ENCODE measurements around the gene CMYA5. TPM values are rescaled to one million over a fixed set of nuclear protein-coding genes. Genes with fewer than 3 reads are reported as not detected.
A peak's percentile ranks its signal among the peaks of the same experiment; 100 is the strongest.
"Not testable (repeated sequence)": the region's sequence is repeated elsewhere in the genome, so short reads cannot be mapped to it uniquely, and the experiment has no call there.

Gene CMYA5
- total RNA-seq, 1 donor from 2014 or later, result 886 TPM

- DNase-seq (ENCODE audit: missing footprints) (no peak), ATAC-seq (no peak)
- intact Hi-C loops (cut with DNase I), result no loop called here
Measured at GRCh38 chr5:79736528-79737514, 47.2 kb downstream of the CMYA5 start.

GRCh38 chr5:79738349-79738748, 48.7 kb downstream of the CMYA5 start:
- ATAC-seq (no peak), DNase-seq (ENCODE audit: missing footprints) (no peak)
- intact Hi-C loops (cut with DNase I), result no loop called here

- intact Hi-C loops (cut with DNase I), result loop anchor here (5.0 kb wide), 1 partner anchor 50 kb away; no protein-coding TSS in a partner anchor
- ATAC-seq (no peak), DNase-seq (ENCODE audit: missing footprints) (no peak)
Measured at GRCh38 chr5:79742549-79743136, 53.0 kb downstream of the CMYA5 start.

- peak; percentile 96 for ATAC-seq
Measured at GRCh38 chr5:79743846-79744605, 54.4 kb downstream of the CMYA5 start.

GRCh38 chr5:79745255-79745654, 55.6 kb downstream of the CMYA5 start:
- no peak for ATAC-seq
- intact Hi-C loops (cut with DNase I), result no loop called here
- no peak for DNase-seq (ENCODE audit: missing footprints)

More at GRCh38 chr5:79743846-79744605, 54.4 kb downstream of the CMYA5 start:
- no peak for DNase-seq (ENCODE audit: missing footprints)
- intact Hi-C loops (cut with DNase I), result loop anchor here (5.0 kb wide), 1 partner anchor 52 kb away; no protein-coding TSS in a partner anchor

- ATAC-seq (no peak), DNase-seq (ENCODE audit: missing footprints) (no peak)
- intact Hi-C loops (cut with DNase I), result no loop called here
Measured at GRCh38 chr5:79746642-79747569, 57.3 kb downstream of the CMYA5 start.

GRCh38 chr5:79750611-79751510, 61.2 kb downstream of the CMYA5 start:
- ATAC-seq (peak; percentile 39), DNase-seq (ENCODE audit: missing footprints) (no peak)
- intact Hi-C loops (cut with DNase I), result no loop called here

- DNase-seq (ENCODE audit: missing footprints) (no peak), ATAC-seq (no peak)
- intact Hi-C loops (cut with DNase I), result no loop called here
Measured at GRCh38 chr5:79753092-79753491, 63.5 kb downstream of the CMYA5 start.

- intact Hi-C loops (cut with DNase I), result no loop called here
- DNase-seq (ENCODE audit: missing footprints), result no peak
- no peak for ATAC-seq
Measured at GRCh38 chr5:79753877-79754645, 64.4 kb downstream of the CMYA5 start.

GRCh38 chr5:79754865-79755555, 65.4 kb downstream of the CMYA5 start:
- ATAC-seq, result no peak
- intact Hi-C loops (cut with DNase I), result no loop called here
- DNase-seq (ENCODE audit: missing footprints), result no peak

- no peak for DNase-seq (ENCODE audit: missing footprints)
- ATAC-seq, result no peak
- intact Hi-C loops (cut with DNase I), result no loop called here
Measured at GRCh38 chr5:79756076-79756475, 66.4 kb downstream of the CMYA5 start.

GRCh38 chr5:79759436-79759835, 69.8 kb downstream of the CMYA5 start:
- ATAC-seq (no peak), DNase-seq (ENCODE audit: missing footprints) (no peak)
- intact Hi-C loops (cut with DNase I), result no loop called here

- ATAC-seq (no peak), DNase-seq (ENCODE audit: missing footprints) (no peak)
- intact Hi-C loops (cut with DNase I), result no loop called here
Measured at GRCh38 chr5:79759848-79760247, 70.2 kb downstream of the CMYA5 start.

- intact Hi-C loops (cut with DNase I), result no loop called here
- no peak for DNase-seq (ENCODE audit: missing footprints)
- ATAC-seq, result no peak
Measured at GRCh38 chr5:79762929-79763328, 73.3 kb downstream of the CMYA5 start.

- intact Hi-C loops (cut with DNase I); ATAC-seq; DNase-seq (ENCODE audit: missing footprints): not testable (repeated sequence)
Measured at GRCh38 chr5:79764147-79764546, 74.5 kb downstream of the CMYA5 start.

- DNase-seq (ENCODE audit: missing footprints) (no peak), ATAC-seq (peak; percentile 28)
- intact Hi-C loops (cut with DNase I), result no loop called here
Measured at GRCh38 chr5:79771387-79771786, 81.8 kb downstream of the CMYA5 start.
